ENCODE measurements around the gene CLDN2. TPM values are rescaled to one million over a fixed set of nuclear protein-coding genes. Genes with fewer than 3 reads are reported as not detected.

The CLDN2 gene
- total RNA-seq, 1 experiment from 2014 or later: not detected

GRCh38 chrX:106894392-106894909 is 25.8 kb upstream of the CLDN2 start:
- Histone ChIP-seq H3K4me1 (replicated peaks; ENCODE audit: insufficient read depth) (peaks cover 35% of the 10 kb centered on the region), H3K27me3 (ENCODE audit: insufficient read depth, low read depth) (no peaks in the 10 kb centered on the region), H3K9me2 (ENCODE audit: insufficient read depth) (no peaks in the 10 kb centered on the region), H4K20me1 (ENCODE audit: insufficient read depth) (no peaks in the 10 kb centered on the region), H3F3A (ENCODE audit: insufficient read depth, low read depth) (peaks cover 7% of the 10 kb centered on the region; the same call in 1 of the 2 replicates), H3K4me2 (peak overlapping the region; percentile 61), H3K9me3 (ENCODE audit: insufficient read depth, low read depth) (no peaks in the 10 kb centered on the region), H3K79me2 (ENCODE audit: low read depth) (no peaks in the 10 kb centered on the region), H2AFZ (peak overlapping the region; percentile 48; the same call in 1 of the 2 replicates), H3K4me3 (no peak overlapping the region), H3K27ac (peak overlapping the region; percentile 62), H3K36me3 (ENCODE audit: low read depth) (no peaks in the 10 kb centered on the region)
- DNase-seq: peak; percentile 56 to 68
- POLR2A ChIA-PET (ENCODE audit: unreplicated experiment): interaction anchor here (0.6 kb wide), 2 partner anchors 10 to 20 kb away, joined by 3 to 11 read pairs; no protein-coding TSS in a partner anchor
- intact Hi-C loops (cut with micrococcal nuclease; ENCODE audit: unreplicated experiment): loop anchor here (2.0 to 10.0 kb wide), 6 partner anchors 60 to 1106 kb away; partner anchors contain the start of genes NCBP2L, RBM41 and TSC22D3
- no TSS peak for BruUV-seq (replicated peaks)
- CTCF ChIA-PET: interaction anchor here (1.1 to 1.3 kb wide), 2 partner anchors 65 to 1000 kb away, joined by 5 to 7 read pairs; no protein-coding TSS in a partner anchor
- TF ChIP-seq EZH2 (IDR thresholded peaks at IDR 0.05; ENCODE audit: low read depth) (no peak), CTCF (conservative IDR thresholded peaks at IDR 0.05) (peak; percentile 86)

- no peaks in the 10 kb centered on the region for H3K9me3 ChIP-seq (ENCODE audit: insufficient read depth, low read depth)
- H3K79me2 ChIP-seq (ENCODE audit: low read depth): no peaks in the 10 kb centered on the region
- peak overlapping the region; percentile 48; the same call in 1 of the 2 replicates for H2AFZ ChIP-seq
- DNase-seq: peak; percentile 43 to 82
- H3F3A ChIP-seq (ENCODE audit: insufficient read depth, low read depth): peaks cover 7% of the 10 kb centered on the region; the same call in 1 of the 2 replicates
- no peaks in the 10 kb centered on the region for H3K36me3 ChIP-seq (ENCODE audit: low read depth)
- BruUV-seq (replicated peaks): no TSS peak
- intact Hi-C loops (cut with micrococcal nuclease; ENCODE audit: unreplicated experiment): loop anchor here (2.0 to 10.0 kb wide), 8 partner anchors 60 to 1177 kb away; partner anchors contain the start of genes NCBP2L, RBM41 and TSC22D3
- H3K9me2 ChIP-seq (ENCODE audit: insufficient read depth): no peaks in the 10 kb centered on the region
- ChIA-PET CTCF (interaction anchor here (1.1 to 1.3 kb wide), 2 partner anchors 65 to 999 kb away, joined by 5 to 7 read pairs; no protein-coding TSS in a partner anchor), POLR2A (ENCODE audit: unreplicated experiment) (no interaction called here)
- no peak overlapping the region for H3K4me3 ChIP-seq
- peaks cover 41% of the 10 kb centered on the region for H3K4me1 ChIP-seq (replicated peaks; ENCODE audit: insufficient read depth)
- H4K20me1 ChIP-seq (ENCODE audit: insufficient read depth): no peaks in the 10 kb centered on the region
- H3K4me2 ChIP-seq: peak overlapping the region; percentile 61
- H3K27ac ChIP-seq: peak overlapping the region; percentile 62
- H3K27me3 ChIP-seq (ENCODE audit: insufficient read depth, low read depth): no peaks in the 10 kb centered on the region
- no peak for TF ChIP-seq EZH2 (IDR thresholded peaks at IDR 0.05; ENCODE audit: low read depth)
- no peak for TF ChIP-seq CTCF (conservative IDR thresholded peaks at IDR 0.05)
Measured at GRCh38 chrX:106894978-106895452, 25.2 kb upstream of the CLDN2 start.

GRCh38 chrX:106897259-106897658 is 22.9 kb upstream of the CLDN2 start:
- Histone ChIP-seq H3K4me3 (no peak overlapping the region), H3F3A (ENCODE audit: insufficient read depth, low read depth) (peaks cover 7% of the 10 kb centered on the region; the same call in 1 of the 2 replicates), H3K9me3 (ENCODE audit: insufficient read depth, low read depth) (no peaks in the 10 kb centered on the region), H3K9me2 (ENCODE audit: insufficient read depth) (no peaks in the 10 kb centered on the region), H3K4me1 (replicated peaks; ENCODE audit: insufficient read depth) (peaks cover 41% of the 10 kb centered on the region), H4K20me1 (ENCODE audit: insufficient read depth) (no peaks in the 10 kb centered on the region), H3K4me2 (no peak overlapping the region), H2AFZ (no peak overlapping the region), H3K27me3 (ENCODE audit: insufficient read depth, low read depth) (no peaks in the 10 kb centered on the region), H3K79me2 (ENCODE audit: low read depth) (no peaks in the 10 kb centered on the region), H3K27ac (no peak overlapping the region), H3K36me3 (ENCODE audit: low read depth) (no peaks in the 10 kb centered on the region)
- BruUV-seq (replicated peaks): no TSS peak
- DNase-seq: no peak
- POLR2A ChIA-PET (ENCODE audit: unreplicated experiment): no interaction called here
- CTCF ChIA-PET: no interaction called here
- TF ChIP-seq CTCF (conservative IDR thresholded peaks at IDR 0.05): no peak
- no peak for TF ChIP-seq EZH2 (IDR thresholded peaks at IDR 0.05; ENCODE audit: low read depth)
- intact Hi-C loops (cut with micrococcal nuclease; ENCODE audit: unreplicated experiment): loop anchor here (5.0 to 10.0 kb wide), 5 partner anchors 100 to 1175 kb away; partner anchors contain the start of gene RBM41
